ENCODE results near the gene MAP1LC3B.
"Not testable (repeated sequence)": the region's sequence is repeated elsewhere in the genome, so short reads cannot be mapped to it uniquely, and the experiment has no call there.

Gene MAP1LC3B

DNA sequence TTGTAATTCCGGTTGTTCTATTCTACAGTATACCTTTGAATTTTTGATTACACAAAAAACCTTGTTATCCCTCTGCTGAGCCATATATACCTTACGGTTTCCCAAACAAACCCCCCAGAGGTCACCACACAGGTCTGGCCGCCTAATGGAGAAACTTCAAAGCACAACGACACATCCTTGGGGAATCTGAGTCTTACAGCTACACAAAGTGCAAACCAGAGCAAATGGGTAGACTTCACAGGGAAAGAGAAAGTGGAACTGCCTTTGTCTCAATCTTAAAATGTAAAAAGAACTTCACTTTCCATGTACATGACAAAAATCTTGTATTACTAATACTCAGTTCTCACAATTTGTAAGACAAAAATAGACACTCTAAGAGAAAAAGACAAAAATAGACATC lies 11.3 kb upstream of the MAP1LC3B start:
- no peak for DNase-seq

DNA sequence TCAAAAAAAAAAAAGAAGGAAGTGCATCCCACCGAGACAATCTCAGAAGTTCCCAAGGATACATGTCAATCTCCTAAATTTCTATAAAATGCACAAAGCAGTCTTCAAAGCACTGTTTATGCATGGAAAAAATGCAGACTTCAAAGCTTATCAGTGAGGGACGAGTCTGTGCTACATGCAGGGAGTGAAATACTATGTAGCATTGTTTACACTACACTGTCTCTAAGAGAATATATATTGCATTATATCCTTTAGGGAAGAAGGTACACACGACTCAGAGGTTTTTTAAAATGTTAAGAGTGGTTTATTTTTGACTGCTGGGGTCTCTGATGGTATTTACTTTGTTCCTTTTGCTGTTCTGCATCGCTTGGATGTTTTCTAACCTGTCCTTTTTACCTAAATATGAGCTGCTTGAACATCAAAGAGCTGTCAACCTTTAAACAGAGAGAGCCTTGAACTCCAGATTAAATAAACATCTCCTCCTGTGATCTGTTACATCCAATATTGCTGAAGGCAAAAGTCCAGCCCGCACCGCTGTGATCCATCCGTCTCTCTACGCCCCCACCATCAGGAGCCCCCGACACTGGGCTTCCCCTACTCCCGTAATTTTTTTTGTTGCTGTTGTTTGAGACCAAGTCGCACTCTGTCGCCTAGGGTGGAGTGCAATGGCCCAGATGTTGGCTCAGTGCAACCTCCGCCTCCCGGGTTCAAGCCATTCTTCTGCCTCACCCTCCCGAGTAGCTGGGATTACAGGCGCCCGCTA lies 9.9 kb upstream of the MAP1LC3B start:
- DNase-seq = peak in 1 of 56 donors; percentile 19

DNA sequence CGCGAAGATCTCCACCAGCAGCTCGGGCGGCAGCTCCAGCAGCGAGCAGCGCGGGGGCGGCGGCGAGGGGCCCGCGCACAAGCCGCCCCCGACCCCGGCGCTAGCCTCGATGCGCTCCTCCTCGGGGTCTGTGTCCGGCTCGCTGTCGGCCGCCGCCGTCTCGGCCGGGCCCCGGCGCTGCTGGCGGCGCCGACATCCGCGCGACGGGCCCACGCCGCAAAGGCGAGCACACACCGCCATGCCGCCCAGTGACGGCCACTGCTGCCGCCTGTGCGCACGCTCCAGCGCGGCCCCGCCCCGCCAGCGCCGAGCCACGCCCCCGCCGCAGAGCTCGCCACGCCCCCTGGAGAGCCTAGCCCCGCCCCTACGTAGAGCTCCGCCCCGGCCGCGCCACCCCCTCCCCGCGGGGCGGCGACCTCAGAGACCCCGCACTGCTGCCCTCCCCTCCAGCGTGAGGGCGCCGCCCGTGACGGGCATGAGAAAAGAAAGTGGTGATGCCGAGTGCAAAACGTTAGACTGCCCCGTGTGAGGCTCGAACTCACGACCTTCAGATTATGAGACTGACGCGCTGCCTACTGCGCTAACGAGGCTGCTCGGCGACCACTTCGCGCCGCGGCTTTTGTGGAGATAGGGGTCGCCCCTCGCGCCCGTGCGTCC lies 8.5 kb upstream of the MAP1LC3B start, which contains the start of gene FBXO31:
TSS of gene FBXO31 (minus strand) at position 272 of the 657 bp plus-strand sequence. CDS start at position 240, 32 bp downstream.
- peak; percentile 58 to 97 (median 87) for DNase-seq

DNA sequence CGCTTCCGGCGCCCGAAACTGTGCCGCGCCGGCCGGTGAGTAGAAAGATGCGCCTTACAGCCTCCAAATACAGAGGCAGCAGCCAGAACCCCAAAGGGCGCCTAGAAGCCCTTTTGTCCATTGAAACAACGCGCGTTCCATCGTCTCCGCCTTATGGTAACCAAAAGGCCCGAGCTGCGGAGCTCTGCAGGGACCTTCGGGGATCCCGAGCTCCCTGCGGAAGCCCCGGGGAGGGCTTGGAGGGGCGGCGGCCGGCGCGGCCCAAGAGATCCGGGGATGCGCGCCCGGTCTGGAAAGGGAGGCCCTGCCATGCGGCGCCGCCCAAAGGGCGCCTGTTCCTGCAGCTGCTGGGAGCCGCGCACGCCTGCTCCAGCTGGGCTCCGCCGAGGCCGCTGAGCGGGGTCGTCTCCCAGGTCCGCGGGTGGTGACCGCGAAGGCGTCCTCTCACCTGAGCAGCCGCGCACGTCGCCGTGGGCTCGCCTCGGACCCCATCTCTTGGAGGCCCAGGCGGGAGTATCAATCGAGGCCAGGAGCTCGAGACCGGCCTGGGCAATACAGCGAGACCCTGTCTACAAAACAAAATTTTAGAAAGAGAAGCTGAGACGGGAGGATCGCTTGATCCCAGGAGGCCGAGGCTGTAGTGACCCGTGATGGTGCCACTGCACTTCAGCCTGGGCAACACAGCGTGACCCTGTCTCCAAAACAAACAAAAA lies 7.8 kb upstream of the MAP1LC3B start:
- peak in 16 of 56 donors; percentile 23 to 97 (median 71) for DNase-seq

DNA sequence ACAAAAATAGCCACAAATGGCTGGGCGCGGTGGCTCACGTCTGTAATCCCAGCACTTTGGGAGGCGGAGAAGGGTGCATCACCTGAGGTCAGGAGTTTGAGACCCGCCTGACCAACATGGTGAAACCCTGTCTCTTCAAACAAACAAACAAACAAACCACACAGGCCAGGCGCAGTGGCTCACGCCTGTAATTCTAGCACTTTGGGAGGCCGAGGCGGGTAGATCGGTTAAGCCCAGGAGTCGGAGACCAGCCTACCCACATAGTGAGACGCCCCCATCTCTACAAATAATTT lies 7.3 kb upstream of the MAP1LC3B start:
- DNase-seq = not testable (repeated sequence)

DNA sequence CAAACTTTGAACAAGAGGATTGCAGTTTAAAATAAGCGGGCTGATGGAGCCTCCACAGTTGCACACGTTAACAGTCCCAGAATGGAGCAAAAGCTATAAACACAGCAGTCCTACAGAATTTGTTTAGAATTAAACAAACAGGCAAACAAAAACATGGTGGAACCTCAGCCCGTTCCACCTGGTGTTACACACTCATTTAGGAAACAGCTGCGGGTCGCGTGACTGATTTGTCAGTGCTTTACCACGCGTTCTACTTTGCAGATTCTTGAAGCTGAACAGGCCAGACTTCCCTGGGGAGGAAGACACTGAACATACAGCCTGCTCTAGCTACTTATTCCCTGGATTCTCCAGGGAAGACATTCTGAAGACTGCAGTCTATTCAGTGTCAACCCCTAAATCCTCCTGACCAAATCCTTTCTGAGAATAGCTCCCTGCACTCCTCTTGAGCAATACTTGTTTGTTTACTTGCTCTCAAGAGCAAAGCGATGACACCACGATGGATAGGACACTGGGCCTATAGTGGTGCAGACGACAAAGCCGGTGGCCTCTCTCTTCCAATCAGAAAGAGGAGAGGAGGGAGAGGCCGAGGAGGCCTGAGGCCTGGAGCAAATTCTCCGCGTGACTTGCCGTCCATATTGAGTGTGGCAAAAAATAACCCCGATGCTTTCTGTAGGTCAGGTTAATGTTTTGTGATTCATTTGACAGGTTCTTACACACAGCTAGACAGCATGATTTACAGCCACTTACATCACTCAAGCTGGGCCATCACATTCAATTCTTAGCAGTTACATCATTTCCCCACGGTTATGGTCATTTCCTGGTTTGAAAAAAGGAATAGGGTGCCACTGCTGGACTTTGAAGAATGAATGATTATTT lies 4.0 kb upstream of the MAP1LC3B start:
- peak; percentile 28 to 98 (median 90) for DNase-seq

DNA sequence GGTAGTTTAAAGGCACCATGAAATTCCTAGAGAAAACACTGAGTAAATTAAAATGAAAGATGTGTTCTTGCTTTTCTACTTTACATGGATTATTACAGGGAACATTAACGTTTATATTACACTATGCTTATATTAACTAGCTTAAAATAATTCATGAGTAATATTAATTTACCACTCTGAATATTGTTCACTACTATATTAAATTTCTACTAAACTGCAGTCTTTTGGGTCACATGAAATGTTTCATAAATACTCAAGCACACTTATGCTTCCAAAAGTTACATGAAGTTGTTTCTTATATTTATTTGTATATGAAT lies 3.4 kb upstream of the MAP1LC3B start:
- DNase-seq = no peak

DNA sequence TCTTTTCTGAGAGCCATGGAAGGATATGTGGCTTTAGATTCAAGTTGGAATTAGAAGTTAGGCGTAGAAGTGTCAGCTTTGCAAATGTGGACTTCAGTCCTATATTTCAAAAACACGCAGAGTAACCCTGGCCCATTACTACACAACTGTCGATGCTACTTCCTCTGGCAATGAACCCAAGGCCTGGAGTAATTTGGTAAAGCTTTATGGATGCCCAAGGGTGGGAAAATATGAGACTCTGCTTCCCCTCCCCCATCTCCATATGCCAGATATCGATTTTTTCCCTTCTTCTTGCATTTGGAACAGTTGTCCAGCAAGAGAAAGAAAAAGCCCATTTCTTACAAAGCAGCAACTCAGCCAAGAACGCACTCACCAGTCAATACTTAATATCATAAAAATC lies 2.9 kb upstream of the MAP1LC3B start:
- no peak for DNase-seq

DNA sequence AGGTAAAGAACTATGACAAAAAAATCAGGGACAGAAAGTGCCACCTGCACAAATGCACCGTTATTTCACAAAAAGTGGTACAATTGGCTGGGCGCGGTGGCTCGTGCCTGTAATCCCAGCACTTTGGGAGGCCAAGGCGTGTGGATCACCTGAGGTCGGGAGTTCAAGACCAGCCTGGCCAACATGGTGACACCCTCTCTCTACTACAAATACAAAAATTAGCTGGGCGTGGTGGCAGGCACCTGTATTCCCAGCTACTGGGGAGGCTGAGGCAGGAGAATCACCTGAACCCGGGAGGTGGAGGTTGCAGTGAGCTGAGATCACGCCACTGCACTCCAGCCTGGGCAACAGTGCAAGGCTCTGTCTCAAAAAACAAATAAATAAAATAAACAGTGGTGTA lies 2.2 kb upstream of the MAP1LC3B start:
- not testable (repeated sequence) for DNase-seq

DNA sequence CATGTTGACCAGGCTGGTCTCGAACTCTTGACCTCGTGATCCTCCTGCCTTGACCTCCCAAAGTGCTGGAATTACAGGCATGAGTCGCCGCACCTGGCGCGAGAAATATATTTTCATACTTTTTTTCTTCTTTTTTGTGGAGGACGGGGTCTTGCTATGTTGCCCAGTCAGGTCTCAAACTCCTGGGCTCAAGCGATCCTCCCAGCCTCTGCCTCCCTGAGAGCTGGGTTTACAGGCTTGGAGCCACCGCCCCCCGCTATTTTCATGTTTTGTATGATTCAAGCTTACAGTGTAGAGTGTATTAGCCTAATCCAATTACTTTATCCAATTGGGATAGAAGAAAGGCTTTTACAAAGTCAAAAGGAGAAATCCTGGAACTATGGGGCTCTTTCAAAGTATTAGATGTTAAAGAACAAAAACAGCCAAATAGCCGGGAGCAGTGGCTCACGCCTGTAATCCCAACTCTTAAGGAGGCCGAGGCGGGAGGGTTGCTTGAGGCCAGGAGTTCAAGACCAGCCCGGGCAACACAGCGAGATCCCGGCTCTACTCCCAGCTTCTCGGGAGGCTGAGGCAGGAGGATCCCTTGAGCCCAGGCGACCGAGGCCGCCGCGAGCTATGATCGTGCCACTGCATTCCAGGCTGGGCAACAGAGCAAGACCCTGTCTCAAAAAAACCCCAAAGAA lies 1.4 kb upstream of the MAP1LC3B start:
- DNase-seq = no peak

DNA sequence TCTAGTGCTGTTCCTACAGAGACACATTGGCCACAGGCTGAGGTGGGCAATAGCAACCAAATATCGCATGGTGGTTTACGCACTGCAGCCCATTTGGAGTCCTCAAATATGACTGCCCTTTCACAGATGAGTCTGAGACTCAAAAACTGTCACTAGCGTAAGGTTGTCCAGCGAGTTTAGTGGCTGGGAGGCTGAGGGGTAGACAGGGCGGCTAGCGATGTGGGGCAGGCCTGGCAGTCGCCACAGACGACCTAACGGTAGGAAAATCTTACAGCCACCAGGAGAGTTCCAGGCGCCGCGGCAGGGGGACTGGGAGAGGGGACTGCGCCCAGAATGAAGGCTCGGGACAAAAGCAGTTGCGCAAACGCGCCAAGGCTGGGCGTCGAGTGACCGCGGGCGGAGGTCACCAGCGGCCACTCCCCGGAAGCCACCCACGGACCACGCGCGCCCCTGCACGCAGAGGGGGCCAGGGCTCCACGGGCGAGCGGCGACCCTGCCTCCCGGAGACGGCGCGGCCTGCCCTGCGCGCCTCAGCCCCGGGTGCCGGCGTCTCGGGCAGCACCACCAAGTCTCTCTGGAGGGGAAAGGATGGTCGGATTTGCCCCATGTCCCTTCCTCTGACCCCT lies 699 bp upstream of the MAP1LC3B start:
- peak in 15 of 56 donors; percentile 33 to 76 (median 57) for DNase-seq

DNA sequence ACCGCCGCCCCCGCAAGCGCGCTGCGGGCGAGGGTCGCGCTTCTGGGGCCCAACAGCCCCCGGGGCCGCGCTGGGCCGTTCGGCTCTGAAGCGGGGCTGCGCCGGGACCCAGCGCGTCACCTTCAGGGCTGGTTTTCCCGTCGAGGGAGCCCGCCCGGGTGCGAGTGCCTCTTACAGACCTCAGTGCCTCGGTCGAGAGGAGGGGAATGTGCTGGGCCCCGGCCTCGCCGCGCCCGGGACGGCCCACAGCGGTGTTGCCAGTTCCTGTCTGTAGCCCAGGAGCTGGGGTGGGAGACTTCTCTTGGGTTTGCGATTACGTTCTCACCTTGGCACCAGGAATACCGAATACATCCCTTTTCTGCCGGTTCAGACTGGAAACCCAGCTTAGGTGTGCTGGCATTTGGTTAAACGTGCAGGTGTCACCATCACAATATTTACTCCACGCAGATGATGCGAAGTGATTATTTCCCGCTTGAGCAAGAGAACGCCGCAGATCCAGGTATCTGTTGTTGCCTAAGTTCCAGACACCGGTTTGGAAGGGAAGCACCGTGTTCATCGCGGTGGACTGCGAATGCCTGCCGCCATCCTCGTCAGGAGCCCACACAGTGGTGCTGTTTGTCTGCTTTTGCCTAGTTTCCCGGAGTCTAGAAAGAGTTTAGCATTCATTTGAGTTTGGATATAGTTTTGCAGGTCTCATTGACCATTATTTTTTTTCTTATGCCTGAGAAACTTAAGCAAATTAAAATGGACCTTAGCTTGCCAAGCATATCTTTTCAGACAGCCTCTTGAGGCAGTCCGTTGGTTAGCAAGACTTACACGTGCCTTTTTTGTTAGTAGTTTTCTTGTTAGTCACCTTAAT lies 914 bp downstream of the MAP1LC3B start:
- DNase-seq = peak in 24 of 56 donors; percentile 8 to 59 (median 35)

DNA sequence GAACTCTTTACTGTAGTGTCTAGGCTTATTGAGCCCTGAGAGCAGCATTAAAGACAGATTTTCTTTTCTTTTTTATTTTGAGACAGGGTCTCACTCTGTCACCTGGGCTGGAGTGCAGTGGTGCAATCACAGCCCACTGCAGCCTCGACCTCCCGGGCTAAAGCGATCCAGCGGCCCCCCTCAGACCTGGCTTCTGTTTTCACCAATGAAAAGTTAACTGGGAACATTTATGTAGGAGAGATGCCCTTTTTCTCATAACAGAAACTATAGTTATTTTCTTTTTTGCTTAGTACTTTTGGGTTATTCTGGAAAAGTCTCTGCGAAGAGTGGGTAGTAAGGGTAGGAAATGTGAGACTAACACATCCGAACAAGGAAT lies 1.5 kb downstream of the MAP1LC3B start:
- no peak for DNase-seq

DNA sequence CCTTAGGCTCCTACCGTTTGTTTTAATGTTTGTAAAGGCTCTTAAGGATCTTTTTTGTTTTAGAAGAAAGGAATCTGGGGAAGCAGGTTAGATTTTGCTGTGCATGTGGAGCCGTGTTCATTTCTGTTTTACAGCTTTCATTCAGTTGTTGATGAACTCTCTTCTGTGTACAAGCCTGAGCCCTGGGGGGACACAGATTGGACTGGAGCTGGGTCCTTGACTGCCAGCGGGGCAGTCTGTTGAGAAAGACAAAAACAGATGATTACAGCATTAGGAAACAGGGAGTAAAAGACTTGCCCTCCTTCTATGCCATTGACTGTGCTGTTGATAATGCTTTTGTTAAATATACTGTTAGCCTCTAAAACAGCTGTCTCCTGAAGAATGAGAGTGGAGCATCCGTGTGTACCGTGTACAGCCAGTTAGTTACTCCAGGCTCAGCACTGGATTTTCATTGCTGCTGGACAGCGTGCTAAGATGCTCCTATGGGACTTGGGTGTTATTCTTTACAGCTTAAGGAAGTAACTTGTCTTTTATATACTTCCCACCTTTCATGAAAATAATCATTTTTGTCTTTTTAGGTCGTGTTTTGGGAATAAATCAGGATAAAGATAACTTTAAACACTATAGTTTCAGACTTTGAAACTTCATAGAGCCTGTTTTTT lies 3.2 kb downstream of the MAP1LC3B start:
- no peak for DNase-seq

DNA sequence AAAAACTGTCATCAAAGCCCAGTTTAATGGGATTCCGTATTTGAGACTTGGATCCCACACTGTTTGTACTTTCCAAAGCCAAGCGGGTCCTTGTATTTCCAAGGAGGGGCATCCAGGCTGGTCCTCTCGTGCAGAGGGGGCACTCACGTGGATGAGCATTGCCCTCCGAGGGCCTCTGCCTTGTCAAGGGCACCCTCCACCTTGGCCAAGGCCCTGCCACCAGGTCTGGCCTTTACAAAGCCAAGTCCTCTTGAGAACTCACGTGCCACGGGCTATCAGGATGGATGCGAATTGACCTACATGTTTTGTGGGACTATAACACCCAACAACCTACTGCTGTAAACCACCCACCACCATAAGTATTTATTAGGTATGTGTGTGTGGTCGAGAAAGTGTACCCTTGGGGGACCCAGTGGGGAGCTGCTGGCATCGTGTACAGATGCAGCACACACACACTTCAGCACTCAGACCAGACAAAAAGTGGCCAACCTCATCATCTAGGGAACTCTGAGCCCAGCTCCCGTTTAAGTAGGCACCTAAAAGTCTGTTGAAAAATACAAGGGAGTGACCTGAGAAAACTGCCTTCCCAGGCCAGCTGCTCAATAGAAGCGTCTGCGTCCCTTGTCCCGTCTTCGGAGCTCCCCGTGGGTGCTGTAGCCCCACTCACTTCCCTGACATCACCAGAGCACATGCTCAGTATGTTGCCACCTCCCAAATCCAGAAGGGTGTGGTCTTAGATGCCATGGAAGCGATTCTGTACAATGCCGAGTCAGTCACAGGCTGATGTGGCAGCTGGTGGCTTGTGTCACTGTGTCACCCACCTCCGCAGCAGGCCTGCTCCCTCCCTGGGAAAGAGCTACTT lies 12.9 kb downstream of the MAP1LC3B start:
- DNase-seq = no peak

DNA sequence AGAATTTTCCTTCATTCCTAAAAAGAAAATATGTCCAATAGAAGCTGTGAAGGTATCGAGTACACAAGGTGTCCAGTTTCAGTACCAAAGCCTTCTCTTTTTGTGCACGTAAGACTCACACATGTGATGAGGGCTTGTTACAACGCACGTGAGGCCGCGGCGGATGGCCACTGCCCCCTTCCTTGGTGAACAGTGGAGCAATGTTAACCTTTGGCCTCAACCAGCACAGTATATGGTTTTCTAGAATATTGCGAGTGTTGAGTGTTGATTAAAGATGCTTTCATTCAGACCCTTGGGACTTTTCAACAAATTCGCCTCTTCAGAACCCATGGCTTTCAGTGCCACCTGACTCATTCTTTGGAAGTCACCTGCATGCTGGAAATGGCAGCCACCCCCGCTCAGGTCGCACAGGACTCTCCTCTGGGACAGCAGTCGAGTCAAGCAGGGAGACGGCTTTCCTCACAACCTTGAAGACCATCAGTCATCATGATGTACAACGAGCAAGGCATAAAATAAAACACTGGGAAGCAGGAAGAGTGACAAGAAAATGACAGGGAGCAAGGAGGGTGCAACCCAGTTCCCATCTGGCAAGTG lies 14.5 kb downstream of the MAP1LC3B start:
- DNase-seq = no peak

DNA sequence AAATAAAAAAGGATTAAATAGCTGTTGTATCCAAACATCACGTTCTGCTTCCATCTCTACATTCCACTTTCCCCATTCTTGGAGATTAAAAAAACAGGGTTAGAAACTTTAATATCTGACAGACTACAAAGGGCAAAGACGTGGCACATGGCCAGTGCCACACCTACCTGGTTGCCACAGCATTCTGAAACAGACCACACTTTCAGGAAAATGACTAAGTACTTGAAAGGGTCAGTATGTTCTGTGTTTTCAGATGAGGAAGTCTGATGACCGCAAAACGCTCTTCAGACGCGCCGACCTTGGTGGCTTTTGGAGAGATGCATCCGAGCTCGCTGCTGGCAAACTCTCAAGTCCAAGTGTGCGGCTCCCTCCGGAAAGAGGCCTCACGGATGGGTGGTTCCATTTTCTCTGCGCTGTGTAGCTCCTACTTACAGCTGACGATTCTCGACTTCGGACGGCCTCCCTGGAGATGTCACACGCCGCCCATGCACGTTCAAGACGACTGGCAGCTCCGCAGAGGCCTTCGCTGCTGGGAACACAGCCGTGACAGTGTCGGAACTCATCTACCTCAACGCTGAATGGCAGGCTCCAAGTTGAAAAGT lies 15.5 kb downstream of the MAP1LC3B start:
- no peak for DNase-seq
